Lower leg skin (tissue), 3 donors: ENCODE measurements around the gene ARF1.
"Not testable (repeated sequence)": the region's sequence is repeated elsewhere in the genome, so short reads cannot be mapped to it uniquely, and the experiment has no call there.

Experiments used
- CTCF ChIP-seq, 3 donors: fragments of 450-650 bp; IDR thresholded peaks; one replicate each; pipeline ENCODE4 v1.5.1; 2016; ENCODE audit warnings: antibody characterized with exemption in 3 of 3, mild to moderate bottlenecking in 3 of 3, moderate library complexity in 2 of 3
- POLR2A ChIP-seq, 2 donors: fragments of 450-650 bp; IDR thresholded peaks; one replicate each; pipeline ENCODE4 v1.6.1; 2016 to 2017; ENCODE audit warnings: antibody characterized with exemption in 2 of 2, mild to moderate bottlenecking in 1 of 2, moderate library complexity in 1 of 2

- TF ChIP-seq CTCF, POLR2A (IDR thresholded peaks at IDR 0.05): not testable (repeated sequence)
Observed at GRCh38 chr1:228111315-228111714, 28.8 kb downstream of the ARF1 start.
